Subcutaneous adipose tissue (tissue), 4 donors: ENCODE measurements around the gene EEF1E1. TPM values are rescaled to one million over a fixed set of nuclear protein-coding genes. Genes with fewer than 3 reads are reported as not detected.

Experiments
- total RNA-seq, 4 donors: library from RNA; depleted of rRNA; stranded (reverse); fragments of >200 nt; gene quantifications; one replicate each; pipeline ENCODE4 v1.1.0, GENCODE V29; 2016
- TF ChIP-seq, protein P1 (sequence below): fragments of 450-650 bp; IDR thresholded peaks from one replicate; pipeline ENCODE4 v1.5.1; 2016; ENCODE audit warnings: low read depth, mild to moderate bottlenecking, control low read depth, antibody characterized with exemption, moderate library complexity

The EEF1E1 gene
- total RNA-seq, 4 donors from 2014 or later: 14.3 to 28.0 (median 20.1) TPM

- TF ChIP-seq, protein P1, sequence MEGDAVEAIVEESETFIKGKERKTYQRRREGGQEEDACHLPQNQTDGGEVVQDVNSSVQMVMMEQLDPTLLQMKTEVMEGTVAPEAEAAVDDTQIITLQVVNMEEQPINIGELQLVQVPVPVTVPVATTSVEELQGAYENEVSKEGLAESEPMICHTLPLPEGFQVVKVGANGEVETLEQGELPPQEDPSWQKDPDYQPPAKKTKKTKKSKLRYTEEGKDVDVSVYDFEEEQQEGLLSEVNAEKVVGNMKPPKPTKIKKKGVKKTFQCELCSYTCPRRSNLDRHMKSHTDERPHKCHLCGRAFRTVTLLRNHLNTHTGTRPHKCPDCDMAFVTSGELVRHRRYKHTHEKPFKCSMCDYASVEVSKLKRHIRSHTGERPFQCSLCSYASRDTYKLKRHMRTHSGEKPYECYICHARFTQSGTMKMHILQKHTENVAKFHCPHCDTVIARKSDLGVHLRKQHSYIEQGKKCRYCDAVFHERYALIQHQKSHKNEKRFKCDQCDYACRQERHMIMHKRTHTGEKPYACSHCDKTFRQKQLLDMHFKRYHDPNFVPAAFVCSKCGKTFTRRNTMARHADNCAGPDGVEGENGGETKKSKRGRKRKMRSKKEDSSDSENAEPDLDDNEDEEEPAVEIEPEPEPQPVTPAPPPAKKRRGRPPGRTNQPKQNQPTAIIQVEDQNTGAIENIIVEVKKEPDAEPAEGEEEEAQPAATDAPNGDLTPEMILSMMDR: no peak
Observed at GRCh38 chr6:8131265-8131897, 29.0 kb upstream of the EEF1E1 start.

- TF ChIP-seq, protein P1: no peak
Observed at GRCh38 chr6:8130399-8130798, 28.1 kb upstream of the EEF1E1 start.

DNA sequence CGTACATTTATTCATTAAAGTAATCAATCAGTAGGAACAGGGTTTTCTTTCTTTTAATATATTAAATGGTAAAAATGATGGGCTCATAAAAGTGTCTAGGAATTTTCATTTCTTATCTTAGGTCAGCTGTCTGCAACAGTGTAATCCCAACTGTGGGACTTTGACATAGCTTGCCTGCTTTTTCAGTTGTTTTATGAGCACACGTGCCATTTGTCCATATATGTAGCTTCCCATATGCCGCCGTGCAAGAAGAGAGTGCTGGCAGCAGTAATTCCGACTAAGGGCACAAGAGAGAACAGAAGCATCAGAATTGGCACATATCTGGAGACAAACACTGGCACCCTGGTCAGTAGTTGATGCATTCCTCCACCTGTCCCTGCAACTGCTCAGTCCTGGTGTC is 20.9 kb upstream of the EEF1E1 start:
- TF ChIP-seq, protein P1: no peak

DNA sequence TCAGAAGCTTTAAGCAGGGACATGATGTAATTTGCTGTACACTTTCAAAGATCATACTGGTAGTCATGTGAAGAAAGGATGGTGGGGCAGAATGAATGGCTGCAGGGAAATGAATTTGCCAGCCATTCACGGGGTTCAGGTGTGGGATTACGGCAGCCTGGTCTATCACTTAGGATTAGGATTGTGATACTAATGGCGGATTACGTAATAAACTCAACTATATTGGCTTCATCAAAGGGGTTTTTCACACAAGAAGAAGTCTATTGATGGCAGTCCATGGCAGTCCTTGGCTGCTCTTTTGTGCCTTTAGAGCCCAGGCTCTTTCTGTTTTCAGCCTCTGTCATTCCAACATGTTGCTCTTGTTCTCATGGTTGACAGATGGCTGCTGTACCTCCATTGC is 12.6 kb upstream of the EEF1E1 start:
- TF ChIP-seq, protein P1: no peak

- TF ChIP-seq, protein P1: no peak
Observed at GRCh38 chr6:8113131-8113654, 10.8 kb upstream of the EEF1E1 start.

DNA sequence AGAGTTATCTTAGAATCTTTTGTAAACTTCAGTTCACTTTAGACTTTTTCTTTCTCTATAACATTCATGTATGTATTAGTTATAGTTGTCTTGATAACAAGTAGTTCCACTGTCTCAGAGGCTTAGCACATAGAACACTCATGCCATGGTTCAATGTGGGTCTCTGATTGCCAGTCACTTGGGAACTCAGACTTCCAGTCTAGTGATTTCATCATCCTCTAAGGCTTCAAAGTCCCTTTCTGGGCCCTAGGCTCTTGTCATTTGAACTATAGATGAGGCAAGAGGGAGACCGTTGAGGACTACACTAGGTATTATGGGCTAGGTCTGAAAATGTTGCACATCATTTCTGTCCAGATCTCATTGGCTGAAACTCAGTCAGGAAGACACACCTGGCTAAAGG is 8.4 kb upstream of the EEF1E1 start:
- TF ChIP-seq, protein P1: no peak

GRCh38 chr6:8110117-8110721 is 7.9 kb upstream of the EEF1E1 start:
- TF ChIP-seq, protein P1: no peak
